ENCODE results near the gene SELENOF. TPM values are rescaled to one million over a fixed set of nuclear protein-coding genes. Genes with fewer than 3 reads are reported as not detected.

SELENOF gene
- total RNA-seq: 199 and 251 TPM in 2 replicates

GRCh38 chr1:86913896-86914600, at the start of gene SELENOF:
TSS of gene SELENOF (minus strand) at chr1:86914126. CDS start at chr1:86914111, 15 bp downstream.

DNA sequence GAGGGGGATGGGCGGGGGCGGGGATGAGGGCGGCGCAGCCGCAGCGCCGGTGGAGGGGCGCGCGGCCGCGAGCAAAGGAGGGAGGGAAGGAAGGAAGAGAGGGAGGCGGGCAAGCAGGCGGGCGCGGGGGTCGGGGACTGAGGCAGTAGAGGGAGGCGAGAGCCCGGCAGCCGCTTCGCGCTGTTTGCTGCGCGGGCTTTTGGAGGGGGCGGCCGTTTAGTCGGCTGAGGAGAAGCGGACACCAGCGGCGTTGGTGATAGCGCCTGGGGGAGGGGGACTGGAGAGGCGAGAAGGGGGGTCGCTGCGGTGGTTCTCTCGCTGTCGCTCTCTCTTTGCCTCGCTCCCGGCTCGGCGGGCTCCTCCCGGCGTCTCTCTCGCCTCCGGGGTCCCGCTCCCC, 673 bp upstream of the SELENOF start, which contains the start of gene HS2ST1:
TSS of gene HS2ST1 (plus strand) at position 35 of the 397 bp plus-strand sequence.

Other genes with a start within 250 kb of the SELENOF start
- 41.4 and 55.7 TPM in 2 replicates for gene SH3GLB1, start 209.6 kb downstream of the SELENOF start, total RNA-seq
- gene HS2ST1, start 509 bp upstream of the SELENOF start, total RNA-seq: 36.1 and 53.1 TPM in 2 replicates